Ecto neural progenitor cell (in vitro differentiated cells): ENCODE data around the gene SVOPL.
"Not testable (repeated sequence)": the region's sequence is repeated elsewhere in the genome, so short reads cannot be mapped to it uniquely, and the experiment has no call there.

Experiments used
- DNase-seq: peaks from one replicate; pipeline ENCODE4 v3.0.0-alpha.2; 2018; ENCODE audit warnings: low spot score

The SVOPL gene, protein sequence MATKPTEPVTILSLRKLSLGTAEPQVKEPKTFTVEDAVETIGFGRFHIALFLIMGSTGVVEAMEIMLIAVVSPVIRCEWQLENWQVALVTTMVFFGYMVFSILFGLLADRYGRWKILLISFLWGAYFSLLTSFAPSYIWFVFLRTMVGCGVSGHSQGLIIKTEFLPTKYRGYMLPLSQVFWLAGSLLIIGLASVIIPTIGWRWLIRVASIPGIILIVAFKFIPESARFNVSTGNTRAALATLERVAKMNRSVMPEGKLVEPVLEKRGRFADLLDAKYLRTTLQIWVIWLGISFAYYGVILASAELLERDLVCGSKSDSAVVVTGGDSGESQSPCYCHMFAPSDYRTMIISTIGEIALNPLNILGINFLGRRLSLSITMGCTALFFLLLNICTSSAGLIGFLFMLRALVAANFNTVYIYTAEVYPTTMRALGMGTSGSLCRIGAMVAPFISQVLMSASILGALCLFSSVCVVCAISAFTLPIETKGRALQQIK

DNA sequence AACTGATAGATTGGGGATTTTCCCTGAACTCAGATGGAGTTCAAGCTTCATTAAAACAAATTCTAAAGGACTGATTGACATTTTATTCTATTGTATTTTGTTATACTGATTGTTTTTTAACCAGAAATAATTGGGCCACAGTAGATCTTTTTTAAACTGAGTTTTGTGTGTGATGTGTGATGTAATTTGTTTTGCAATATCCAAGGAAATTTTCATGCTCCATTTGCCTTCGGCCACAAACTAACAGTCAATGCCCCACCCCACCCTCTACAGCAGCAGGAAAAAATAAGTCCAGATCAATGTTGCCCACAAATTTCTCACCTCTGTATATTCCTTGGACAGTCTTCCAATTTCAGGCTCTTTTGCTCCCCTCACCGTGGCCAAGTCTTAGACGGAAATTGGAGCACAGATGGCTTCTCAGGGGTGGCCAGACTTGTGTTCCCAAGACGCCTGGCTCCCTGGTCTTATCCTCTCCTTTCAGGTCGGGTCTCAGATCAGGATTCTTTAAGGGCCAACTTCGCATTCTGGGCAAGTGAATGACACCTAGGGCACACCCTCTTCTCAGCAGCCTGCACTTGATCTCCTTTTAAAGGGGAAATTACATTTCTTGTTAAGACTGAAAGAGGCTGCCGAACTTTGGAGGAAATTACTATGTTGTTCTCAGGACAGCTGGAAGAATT lies at the start of gene SVOPL:
SVOPL (minus strand) TSS at position 506 of the 680 bp plus-strand sequence. CDS start 22,317 bp downstream, outside the sequence.
- DNase-seq, result no peak

DNA sequence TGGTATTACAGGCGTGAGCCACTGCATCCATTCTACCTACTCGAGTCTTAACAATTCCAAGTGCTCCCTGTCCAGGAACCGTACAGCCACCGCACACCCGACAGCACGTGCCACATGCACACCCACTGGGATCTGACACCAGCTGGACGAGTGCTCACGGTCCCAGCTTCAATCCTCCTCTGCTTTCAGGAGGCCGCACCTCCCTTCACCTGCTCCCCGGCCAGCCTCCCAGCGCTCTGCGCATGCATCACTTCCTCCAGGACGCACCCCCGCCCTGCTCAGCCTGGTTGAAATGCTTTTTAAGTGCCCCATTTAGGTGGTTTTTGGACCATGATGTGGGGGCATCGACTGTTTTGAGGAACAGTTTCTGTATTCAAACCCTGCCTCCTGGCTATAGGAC lies 49.3 kb upstream of the SVOPL start:
- DNase-seq, result no peak

DNA sequence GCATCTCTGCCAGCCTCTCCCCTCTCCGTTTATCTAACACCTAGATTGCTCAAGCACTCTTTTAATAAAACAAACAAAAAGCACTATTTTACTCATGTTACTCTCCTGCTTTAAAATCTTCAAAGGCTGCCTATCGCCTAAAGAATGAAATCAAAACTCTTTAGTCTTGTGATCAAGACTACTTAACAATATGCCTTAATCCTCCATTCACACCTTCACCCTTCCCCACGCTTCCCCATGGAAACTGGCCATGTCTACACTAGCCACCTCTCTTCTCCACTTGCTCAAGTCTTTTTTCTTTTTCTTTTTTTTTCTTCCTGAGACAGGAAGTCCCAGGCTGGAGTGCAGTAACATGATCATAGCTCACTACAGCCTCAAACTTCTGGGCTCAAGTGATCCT lies 48.8 kb upstream of the SVOPL start:
- no peak for DNase-seq

DNA sequence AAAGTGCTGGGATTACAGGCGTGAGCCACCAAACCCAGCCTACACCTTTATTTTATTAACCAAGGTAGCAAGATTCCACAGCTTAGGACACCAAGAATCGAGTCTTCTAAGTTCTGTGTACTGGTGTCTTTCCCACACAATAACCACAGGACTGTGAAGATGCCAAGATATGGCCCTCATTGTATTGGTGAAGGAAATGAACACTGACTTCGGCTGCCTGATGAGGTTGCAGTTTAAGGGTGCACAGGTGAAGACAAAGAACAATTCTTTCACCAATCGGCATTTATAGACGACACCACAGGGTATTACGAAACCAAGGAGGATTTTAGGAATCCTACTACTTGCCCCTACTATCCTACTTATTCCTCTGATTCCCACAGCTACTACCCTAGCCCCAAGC lies 47.5 kb upstream of the SVOPL start:
- no peak for DNase-seq

DNA sequence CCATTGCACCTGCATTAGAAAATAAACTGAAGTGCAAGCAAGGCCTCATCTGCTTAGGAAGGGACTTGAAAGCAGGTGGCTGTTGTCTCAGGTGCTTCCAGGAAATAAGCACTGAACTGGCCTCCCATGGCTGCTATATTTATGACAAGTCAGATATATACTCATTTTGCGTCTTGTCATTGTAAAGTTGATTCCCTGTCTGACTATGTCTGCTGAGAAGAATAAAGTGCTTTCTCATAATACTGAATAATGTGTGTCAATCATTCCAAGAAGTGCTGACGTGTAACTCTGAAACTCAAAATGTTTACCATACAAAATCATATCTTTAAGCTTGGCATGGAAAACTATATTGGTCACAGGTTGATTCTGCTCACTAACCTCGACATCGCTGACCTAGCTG lies 44.9 kb upstream of the SVOPL start:
- DNase-seq, result no peak

DNA sequence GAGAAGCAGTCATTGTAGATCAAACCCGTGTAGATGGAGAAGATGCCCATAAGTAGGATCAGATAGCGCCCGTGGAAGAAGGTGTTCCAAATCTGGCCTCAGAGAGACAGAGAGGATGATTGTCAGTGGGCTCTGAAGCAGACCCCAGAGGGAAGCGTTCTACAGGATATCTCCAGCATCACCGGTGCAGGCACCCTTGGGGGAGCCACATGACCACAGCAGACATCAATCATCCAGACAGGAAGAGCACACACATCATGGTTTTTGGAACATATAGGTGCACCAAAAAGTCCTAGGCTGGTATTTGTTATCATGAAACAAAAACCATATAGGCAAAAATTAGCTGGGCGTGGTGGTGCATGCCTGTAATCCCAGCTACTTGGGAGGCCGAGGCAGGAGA lies 44.0 kb upstream of the SVOPL start:
- no peak for DNase-seq

DNA sequence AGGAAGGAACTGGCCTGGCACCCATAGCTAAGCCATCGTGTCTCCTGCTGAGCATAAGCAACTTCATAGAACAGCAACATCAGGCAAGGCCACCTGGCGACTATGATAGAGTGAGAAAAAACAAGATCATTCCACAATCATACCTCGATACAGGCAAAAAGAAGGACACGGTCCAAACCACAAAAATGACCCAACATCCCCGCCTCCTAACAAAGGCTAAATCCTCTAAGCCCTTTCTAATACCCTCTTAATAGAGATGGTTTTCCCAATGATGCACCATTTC lies 40.2 kb upstream of the SVOPL start:
- no peak for DNase-seq

DNA sequence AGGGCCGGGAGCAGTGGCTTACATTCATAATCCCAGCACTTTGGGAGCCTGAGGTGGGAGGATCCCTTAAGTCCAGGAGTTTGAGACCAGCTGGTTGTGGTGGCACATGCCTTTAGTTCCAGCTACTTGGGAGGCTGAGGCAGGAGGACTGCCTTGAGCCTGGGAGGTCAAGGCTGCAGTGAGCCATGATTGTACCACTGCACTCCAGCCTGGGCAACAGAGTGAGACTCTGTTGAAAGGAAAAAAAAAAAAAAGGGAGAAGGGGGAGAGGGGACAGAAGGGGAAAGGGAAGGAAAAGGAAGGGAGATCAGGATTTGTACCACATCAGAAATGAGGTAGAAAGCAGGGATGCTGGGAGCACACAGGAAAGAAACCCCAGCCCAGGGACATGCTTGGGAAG lies 38.7 kb upstream of the SVOPL start:
- DNase-seq, result no peak

DNA sequence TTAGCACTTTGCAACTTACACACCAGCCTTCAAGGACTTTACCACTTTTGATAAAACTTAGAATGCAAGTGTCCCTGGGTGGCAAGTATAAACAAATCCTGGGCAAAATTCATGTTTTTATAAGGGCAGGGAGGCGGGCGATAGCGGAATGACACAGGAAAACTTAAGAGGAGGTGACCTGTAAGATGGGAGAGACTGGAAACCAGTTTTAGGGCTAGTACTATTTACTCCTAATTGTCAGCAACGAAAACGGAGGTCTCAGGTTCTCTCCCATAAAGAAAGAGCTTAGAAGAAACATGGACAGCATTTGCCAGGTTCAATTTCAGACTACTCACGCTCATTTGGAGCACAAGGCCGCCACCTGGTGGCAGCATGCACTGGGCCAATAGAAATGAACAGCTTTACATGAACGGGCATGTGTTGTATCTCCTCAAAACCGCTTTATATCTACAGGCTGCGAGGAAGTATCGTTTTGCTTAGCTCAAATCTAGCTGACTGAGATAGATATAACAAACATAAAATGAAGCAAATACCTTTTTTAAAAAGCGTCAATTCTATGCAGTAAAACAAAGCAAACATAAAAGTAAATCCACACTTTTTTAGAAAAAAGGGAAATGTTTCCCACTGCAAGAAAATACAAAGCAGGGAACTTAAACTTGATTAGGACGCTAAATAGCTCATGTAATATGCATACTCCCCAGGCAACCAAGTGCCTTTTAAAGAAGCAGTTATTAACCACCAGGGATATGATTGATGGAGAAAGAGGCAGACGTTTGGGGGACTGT lies 37.6 kb upstream of the SVOPL start:
- peak; percentile 83 for DNase-seq

DNA sequence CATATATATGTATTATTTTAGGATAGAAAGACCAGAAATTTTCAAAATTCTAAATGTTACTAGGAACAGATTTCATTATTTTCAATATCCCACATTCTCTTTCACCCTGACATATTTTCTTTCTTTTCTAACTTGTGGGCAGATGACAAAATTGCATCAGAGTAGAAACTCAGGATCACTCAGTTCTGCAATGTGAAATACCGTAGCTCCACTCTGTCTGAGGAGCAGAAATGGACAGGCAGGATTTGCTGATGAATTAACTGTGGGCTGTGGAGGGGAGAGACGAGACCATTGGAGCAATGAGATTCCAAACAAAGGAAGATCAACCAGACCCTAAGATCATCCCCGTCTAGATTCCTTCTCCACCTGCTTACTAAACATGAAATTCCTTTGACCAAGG lies 37.0 kb upstream of the SVOPL start:
- no peak for DNase-seq

DNA sequence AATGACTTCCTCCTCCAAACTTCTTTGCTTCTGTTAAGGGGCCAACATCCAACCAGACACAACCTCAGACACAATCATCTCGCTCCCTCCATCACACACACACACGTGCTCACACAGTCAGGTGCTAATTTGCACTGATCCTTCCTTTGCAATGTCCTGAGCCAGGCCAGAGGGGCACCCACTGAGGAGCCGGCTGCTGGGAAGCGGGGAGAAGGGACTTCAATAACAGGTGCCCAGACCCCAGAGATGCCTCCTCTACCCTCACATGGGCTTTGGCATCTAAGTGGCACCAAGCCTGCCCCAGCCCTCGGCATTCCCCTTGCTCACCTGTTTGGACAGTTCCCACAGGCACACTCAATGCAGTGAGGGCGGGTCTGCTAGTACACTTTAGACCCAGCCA lies 34.2 kb upstream of the SVOPL start:
- no peak for DNase-seq

DNA sequence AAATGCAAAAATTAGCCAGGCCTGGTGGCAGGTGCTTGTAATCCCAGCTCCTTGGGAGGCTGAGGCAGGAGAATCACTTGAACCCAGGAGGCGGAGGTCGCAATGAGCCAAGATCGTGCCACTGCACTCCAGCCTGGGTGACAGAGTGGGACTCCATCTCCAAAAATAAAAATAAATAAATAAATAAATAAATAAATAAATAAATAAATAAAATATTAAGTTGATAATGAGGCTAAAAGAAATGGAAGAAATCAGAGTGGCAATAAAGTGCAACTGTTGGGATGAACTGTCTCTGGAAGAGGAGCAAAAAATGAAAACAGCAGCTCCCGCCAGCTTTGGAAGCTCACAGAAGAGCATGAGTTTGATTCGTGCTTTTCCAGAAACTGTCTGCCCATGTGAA lies 30.6 kb upstream of the SVOPL start:
- not testable (repeated sequence) for DNase-seq

DNA sequence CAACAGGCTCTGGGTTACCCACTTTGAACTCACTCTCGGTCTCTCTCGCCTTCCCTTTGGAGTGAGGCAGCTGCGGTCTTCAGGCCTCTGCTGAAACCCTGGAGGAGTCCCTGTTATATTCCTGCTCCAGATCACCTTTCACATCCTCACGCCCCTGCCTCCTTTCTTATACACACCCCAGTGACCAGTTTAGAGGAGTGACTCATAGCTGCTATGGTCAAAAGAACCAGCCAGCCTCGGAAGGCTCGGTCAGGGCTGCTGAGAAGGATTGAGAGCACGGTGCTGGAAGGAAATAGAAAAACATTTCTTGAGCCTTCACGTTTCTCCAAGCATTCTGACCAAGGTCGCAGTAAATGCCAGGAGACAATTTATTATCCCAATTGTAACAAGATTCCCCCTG lies 28.3 kb upstream of the SVOPL start:
- DNase-seq, result no peak

DNA sequence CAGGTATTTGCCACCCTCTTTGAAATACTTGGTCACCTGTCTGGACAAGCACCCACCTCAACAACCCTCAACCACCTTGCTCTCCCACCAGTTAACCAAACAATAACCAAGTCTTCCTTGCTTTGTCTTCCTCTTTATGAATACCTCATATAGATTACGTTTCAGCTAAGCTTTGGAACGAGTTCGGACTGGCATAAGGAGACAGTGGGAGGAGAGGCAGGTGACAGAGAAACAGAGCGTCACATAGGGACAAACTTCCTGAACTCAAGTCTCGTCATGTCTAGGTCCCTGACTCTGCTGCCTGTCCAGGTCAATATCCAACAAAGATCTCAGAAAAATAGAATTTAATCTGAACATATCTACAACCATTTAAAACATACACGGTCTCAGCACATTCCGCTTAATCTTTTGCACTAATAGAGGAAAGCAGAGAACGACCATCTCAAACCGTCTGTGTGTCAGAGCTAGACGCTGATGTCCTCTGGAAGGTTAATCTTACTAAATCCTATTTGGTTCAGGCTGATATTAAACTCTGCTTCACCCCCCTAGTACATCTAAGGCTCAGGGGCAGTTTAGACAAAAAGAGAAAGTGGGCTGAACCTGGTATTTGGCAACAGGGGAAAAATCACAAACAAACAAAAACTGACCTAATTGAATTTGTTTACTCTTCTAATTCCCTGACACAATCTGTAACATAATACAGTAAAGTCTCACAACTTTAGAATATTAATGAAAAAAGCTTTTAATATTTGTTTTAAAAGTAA lies 26.4 kb upstream of the SVOPL start:
- no peak for DNase-seq

DNA sequence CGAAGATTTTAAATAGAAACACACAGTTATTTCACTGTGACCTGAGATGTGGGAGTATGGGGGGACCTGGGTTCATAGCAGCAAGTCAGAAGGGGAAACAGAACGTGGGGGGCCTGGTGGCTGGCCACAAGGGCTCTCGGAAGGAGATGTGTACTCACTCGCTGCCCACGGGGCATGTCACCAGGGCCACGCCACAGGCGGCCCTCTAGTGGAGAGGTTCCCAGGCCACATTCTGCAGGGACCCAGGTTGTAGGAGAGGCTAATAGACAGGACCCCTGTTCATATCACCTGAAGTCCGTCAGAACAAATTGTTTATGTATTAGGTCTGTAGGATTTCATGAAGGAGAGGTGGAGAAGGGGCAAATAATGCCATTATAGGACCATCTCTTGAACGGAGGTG lies 25.1 kb upstream of the SVOPL start:
- DNase-seq, result no peak

DNA sequence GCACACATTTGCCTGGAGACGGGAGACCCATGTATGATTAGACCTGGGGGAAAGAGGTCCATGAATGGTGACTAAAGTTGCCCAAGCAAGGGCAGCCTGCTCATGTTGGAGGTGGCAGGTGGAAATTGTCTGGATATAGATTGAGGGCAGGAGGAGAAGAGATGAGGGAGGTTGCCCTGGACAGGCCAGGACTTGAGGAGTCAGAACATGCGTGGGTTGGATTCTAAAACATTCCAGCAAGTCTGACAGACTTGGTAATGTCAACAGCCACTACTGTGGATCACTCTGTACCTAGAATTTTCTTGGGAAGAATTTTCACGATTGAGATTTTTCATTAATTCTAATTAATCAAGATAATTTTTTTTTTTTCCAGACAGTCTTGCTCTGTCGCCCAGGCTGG lies 19.1 kb upstream of the SVOPL start:
- DNase-seq, result no peak

DNA sequence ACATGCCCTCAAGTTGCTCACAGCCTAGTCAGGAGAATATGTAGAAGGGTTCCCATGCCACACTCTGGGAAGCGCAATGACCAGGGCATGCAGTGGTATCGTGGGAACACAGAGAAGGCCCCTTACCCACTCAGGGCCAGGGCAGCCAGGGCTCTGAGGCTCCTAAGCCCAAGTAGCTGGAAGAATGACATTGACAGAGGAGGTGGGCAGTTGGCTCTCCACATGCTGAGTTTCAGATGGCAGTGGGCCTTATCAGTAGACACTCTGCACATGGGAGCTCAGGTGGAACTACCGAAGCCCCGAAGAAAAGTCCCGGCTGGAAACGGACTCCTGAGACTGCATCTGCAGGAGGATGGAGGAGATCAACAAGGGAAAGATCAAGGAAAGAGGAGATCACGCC lies 15.7 kb upstream of the SVOPL start:
- DNase-seq, result no peak

DNA sequence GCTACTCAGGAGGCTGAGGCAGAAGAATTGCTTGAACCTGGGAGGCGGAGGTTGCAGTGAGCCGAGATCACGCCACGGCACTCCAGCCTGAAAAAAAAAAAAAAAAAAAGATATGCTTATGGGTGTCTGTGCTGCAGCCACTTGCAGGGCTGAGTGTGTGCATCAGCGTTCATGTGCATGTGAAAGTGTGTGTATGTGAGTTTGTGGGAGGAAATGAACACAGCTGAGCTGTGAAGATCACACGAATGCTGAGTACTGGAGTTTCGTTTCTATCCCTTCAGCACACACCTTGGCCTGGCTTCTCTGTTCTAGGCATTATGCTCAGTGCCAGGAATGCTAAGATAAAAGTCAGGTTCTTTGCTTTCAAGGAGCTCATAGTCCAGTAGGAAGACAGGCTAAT lies 12.0 kb upstream of the SVOPL start:
- no peak for DNase-seq

DNA sequence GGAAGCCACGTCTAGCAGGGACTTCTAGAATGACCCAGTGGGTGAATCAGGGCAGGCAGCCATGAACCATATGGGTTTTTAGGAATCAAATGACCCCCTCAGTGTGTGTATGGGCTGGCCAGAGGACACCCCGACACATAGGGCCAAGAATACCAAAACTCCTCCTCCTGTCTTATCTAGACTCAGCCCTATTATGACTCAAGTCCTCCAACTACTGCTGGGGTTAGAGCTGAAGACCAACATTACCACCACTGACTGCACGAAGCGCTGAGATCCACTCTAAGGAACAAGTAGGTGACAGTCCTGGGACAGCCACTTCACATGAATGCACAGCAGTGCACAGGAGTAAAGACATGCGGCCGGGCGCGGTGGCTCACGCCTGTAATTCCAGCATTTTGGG lies 11.5 kb upstream of the SVOPL start:
- DNase-seq, result no peak

DNA sequence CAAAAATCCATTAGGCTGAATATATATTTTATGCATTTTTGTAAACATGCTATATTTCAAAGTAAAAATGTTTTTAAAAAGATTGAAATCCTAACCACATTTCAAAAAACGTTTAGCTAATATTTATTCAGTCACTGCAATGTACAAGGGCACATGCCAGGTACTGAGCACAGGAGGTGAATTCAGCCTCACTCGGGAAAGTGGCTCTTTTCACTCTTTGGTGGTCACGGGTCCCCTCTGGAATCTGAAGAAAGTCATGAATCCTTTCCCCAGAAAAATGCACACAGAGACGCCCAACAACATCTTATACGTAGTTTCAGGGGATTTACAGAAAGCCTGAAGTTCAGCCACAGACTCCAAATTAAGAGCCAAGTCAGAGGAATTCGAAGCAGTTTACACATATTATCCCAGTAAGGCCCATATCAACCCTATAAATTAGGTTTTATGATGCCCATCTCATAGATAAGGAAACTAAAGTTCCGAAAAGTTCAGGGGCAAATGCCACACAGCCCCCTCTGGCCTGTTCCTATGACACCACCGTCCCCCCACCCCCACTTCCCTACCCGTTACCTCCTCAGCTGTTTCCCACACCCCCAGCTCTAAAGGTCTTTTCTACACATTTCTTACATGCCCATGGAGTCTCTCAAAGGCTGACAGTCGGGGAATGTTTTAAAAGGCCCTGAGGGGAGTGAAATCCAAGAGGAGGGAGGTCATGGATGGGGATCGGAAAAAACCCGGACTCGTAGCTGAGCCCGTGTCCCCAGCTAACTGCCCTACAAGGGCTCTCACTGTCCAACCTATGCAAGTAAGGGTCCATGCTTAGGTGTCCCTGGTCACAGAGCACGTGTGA lies 9.6 kb upstream of the SVOPL start:
- no peak for DNase-seq

DNA sequence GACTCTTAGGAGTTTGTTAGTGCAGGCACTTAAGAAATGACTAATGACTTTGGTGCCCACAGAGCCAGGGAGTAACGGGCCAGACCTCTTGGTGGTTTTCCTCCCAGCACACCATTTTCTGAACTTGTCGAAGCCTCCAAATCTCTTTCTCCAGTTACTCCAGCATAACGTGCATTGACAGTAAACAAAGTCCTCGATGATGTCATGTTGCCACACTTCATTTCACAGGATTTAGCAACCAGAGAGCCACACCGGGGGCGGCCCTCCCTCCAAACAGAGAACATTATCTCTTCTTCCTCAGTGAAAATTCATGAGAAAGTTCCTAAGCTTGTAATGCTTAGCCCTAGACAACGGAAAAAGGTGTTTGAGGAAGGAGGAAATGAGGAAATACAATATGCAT lies 4.0 kb upstream of the SVOPL start:
- no peak for DNase-seq
